ENCODE measurements around the gene SEPHS2.
"Not testable (repeated sequence)": the region's sequence is repeated elsewhere in the genome, so short reads cannot be mapped to it uniquely, and the experiment has no call there.

Gene SEPHS2

GRCh38 chr16:30473231-30474073 lies 27.8 kb upstream of the SEPHS2 start:
- Mint-ChIP-seq H3K4me1 (no peaks in the 10 kb centered on the region), H3K36me3 (ENCODE audit: low read depth) (no peaks in the 10 kb centered on the region), H3K27me3 (ENCODE audit: low read depth, poor library complexity) (peaks cover 15% of the 10 kb centered on the region), H3K27ac (no peak overlapping the region), H3K4me3 (no peak overlapping the region), H3K9me3 (no peaks in the 10 kb centered on the region)
- no peak for TF ChIP-seq CTCF (IDR thresholded peaks at IDR 0.05)
- DNase-seq, result no peak

- peaks cover 10% of the 10 kb centered on the region for H3K27me3 Mint-ChIP-seq (ENCODE audit: low read depth, poor library complexity)
- H3K9me3 Mint-ChIP-seq, result peaks cover 4% of the 10 kb centered on the region
- H3K4me3 Mint-ChIP-seq, result no peak within 1 kb of the TSS
- TF ChIP-seq CTCF (IDR thresholded peaks at IDR 0.05), result no peak
- H3K27ac Mint-ChIP-seq, result peak within 1 kb of the TSS; percentile 57
- no peaks in the 10 kb centered on the region for H3K36me3 Mint-ChIP-seq (ENCODE audit: low read depth)
- H3K4me1 Mint-ChIP-seq, result no peaks in the 10 kb centered on the region
- no peak for DNase-seq
Measured at GRCh38 chr16:30472328-30472942, 26.8 kb upstream of the SEPHS2 start, which contains the start of gene ITGAL. TSS of gene ITGAL (plus strand) at chr16:30472742. CDS start at chr16:30472838, 96 bp downstream.

GRCh38 chr16:30470632-30470995 lies 24.9 kb upstream of the SEPHS2 start:
- no peak overlapping the region for H3K27ac Mint-ChIP-seq
- no peaks in the 10 kb centered on the region for H3K4me1 Mint-ChIP-seq
- no peak overlapping the region for H3K4me3 Mint-ChIP-seq
- no peak for TF ChIP-seq CTCF (IDR thresholded peaks at IDR 0.05)
- H3K27me3 Mint-ChIP-seq (ENCODE audit: low read depth, poor library complexity), result peaks cover 10% of the 10 kb centered on the region
- H3K36me3 Mint-ChIP-seq (ENCODE audit: low read depth), result no peaks in the 10 kb centered on the region
- no peak for DNase-seq
- H3K9me3 Mint-ChIP-seq, result peaks cover 4% of the 10 kb centered on the region

- no peak for DNase-seq
- no peak overlapping the region for H3K4me3 Mint-ChIP-seq
- peaks cover 9% of the 10 kb centered on the region for H3K27me3 Mint-ChIP-seq (ENCODE audit: low read depth, poor library complexity)
- H3K27ac Mint-ChIP-seq, result no peak overlapping the region
- no peaks in the 10 kb centered on the region for H3K4me1 Mint-ChIP-seq
- no peak for TF ChIP-seq CTCF (IDR thresholded peaks at IDR 0.05)
- peaks cover 4% of the 10 kb centered on the region for H3K9me3 Mint-ChIP-seq
- no peaks in the 10 kb centered on the region for H3K36me3 Mint-ChIP-seq (ENCODE audit: low read depth)
Measured at GRCh38 chr16:30470170-30470512, 24.5 kb upstream of the SEPHS2 start.

- H3K27me3 Mint-ChIP-seq (ENCODE audit: low read depth, poor library complexity), result peaks cover 9% of the 10 kb centered on the region
Measured at GRCh38 chr16:30464078-30464477, 18.4 kb upstream of the SEPHS2 start.

GRCh38 chr16:30461426-30461825 lies 15.8 kb upstream of the SEPHS2 start:
- peaks cover 11% of the 10 kb centered on the region for H3K9me3 Mint-ChIP-seq
- H3K27ac Mint-ChIP-seq; H3K4me3 Mint-ChIP-seq; H3K36me3 Mint-ChIP-seq (ENCODE audit: low read depth); DNase-seq: not testable (repeated sequence)
- peaks cover 13% of the 10 kb centered on the region for H3K27me3 Mint-ChIP-seq (ENCODE audit: low read depth, poor library complexity)
- H3K4me1 Mint-ChIP-seq, result peaks cover 11% of the 10 kb centered on the region

More at GRCh38 chr16:30464078-30464477, 18.4 kb upstream of the SEPHS2 start:
- Mint-ChIP-seq H3K4me3 (no peak overlapping the region), H3K27ac (peak overlapping the region; percentile 32), H3K36me3 (ENCODE audit: low read depth) (no peaks in the 10 kb centered on the region), H3K9me3 (peaks cover 15% of the 10 kb centered on the region), H3K4me1 (peaks cover 9% of the 10 kb centered on the region)
- no peak for DNase-seq
- TF ChIP-seq CTCF (IDR thresholded peaks at IDR 0.05), result no peak

All from nephron progenitor cell (in vitro differentiated cells).